CD4-positive, CD25-positive, alpha-beta regulatory T cell (primary cell): ENCODE measurements around the gene BTN2A1. TPM values are rescaled to one million over a fixed set of nuclear protein-coding genes. Genes with fewer than 3 reads are reported as not detected.

ENCODE experiments used
- ATAC-seq, 2 donors: fragments of 150-1000 bp; cut with Tn5 transposase; one replicate each; pipeline ENCODE4 v1.10.0; 2021; ENCODE audit warnings: low read depth in 2 of 2, moderate number of reproducible peaks in 2 of 2, moderate library complexity in 1 of 2
- DNase-seq, 3 donors: peaks; one replicate each; pipeline versions ENCODE4 v3.0.0 to v3.0.0-alpha.2; 2012 to 2022; ENCODE audit warnings: mixed read lengths in 1 of 3
- H3K27ac ChIP-seq: one replicate; pipeline ENCODE4 v1.7.0; 2013; ENCODE audit warnings: mild to moderate bottlenecking, low read length; ENCODE audit not compliant: insufficient read depth, poor library complexity, severe bottlenecking
- H3K27me3 ChIP-seq: one replicate; pipeline ENCODE4 v1.7.0; 2013; ENCODE audit warnings: low read length; ENCODE audit not compliant: control insufficient read depth, insufficient read depth
- H3K36me3 ChIP-seq: one replicate; pipeline ENCODE4 v1.7.0; 2013; ENCODE audit warnings: mild to moderate bottlenecking, low read length, moderate library complexity; ENCODE audit not compliant: control insufficient read depth, insufficient read depth
- H3K4me1 ChIP-seq: 2 replicates; pipeline ENCODE4 v1.7.0; 2013; ENCODE audit warnings: mild to moderate bottlenecking, low read length; ENCODE audit not compliant: insufficient read depth, control insufficient read depth, poor library complexity, severe bottlenecking
- H3K4me3 ChIP-seq: one replicate; pipeline ENCODE4 v1.7.0; 2013; ENCODE audit warnings: low read depth, mild to moderate bottlenecking, low read length, moderate library complexity
- H3K9me3 ChIP-seq, 2 experiments: 1 replicate in 1 of 2; 2 replicates in 1 of 2; pipeline ENCODE4 v1.7.0; 2013; ENCODE audit warnings: low read length in 2 of 2, mild to moderate bottlenecking in 1 of 2, moderate library complexity in 1 of 2; ENCODE audit not compliant: control insufficient read depth in 2 of 2
- H3K27ac Mint-ChIP-seq, 3 donors: one replicate each; pipeline ENCODE4 v1.8.0; 2020 to 2022; ENCODE audit warnings: mild to moderate bottlenecking in 3 of 3, mixed read lengths in 3 of 3, moderate library complexity in 2 of 3
- H3K27me3 Mint-ChIP-seq: one replicate; pipeline ENCODE4 v1.8.0; 2022; ENCODE audit warnings: mild to moderate bottlenecking, mixed read lengths
- H3K36me3 Mint-ChIP-seq: one replicate; pipeline ENCODE4 v1.8.0; 2020; ENCODE audit warnings: mixed read lengths
- H3K4me1 Mint-ChIP-seq, 4 donors: one replicate each; pipeline ENCODE4 v1.8.0; 2020 to 2022; ENCODE audit warnings: mixed read lengths in 4 of 4, mild to moderate bottlenecking in 1 of 4
- H3K4me3 Mint-ChIP-seq, 4 donors: one replicate each; pipeline ENCODE4 v1.8.0; 2020 to 2022; ENCODE audit warnings: mild to moderate bottlenecking in 4 of 4, mixed read lengths in 4 of 4, moderate library complexity in 3 of 4
- H3K9me3 Mint-ChIP-seq, 7 donors: one replicate each; pipeline ENCODE4 v1.8.0; 2020 to 2022; ENCODE audit warnings: mixed read lengths in 7 of 7, mild to moderate bottlenecking in 3 of 7, moderate library complexity in 2 of 7
- polyA plus RNA-seq, 4 donors: library from polyadenylated mRNA; unstranded; fragments of 300-500 nt; fragmentation: Illumina TruSeq; gene quantifications; one replicate each; pipeline ENCODE4 v1.2.3, GENCODE V29; 2021
- total RNA-seq: library from RNA; stranded (reverse); gene quantifications from one replicate; pipeline ENCODE4 v1.2.3, GENCODE V29; 2022

The BTN2A1 gene
- total and polyA plus RNA-seq, 5 donors from 2014 or later = 9.7 to 35.9 (median 14.4) TPM

- no peak for DNase-seq
- Histone ChIP-seq H3K4me1 (peaks cover 23% of the 10 kb centered on the region), H3K27me3 (no peaks in the 10 kb centered on the region), H3K9me3 (no peaks in the 10 kb centered on the region), H3K27ac (no peak overlapping the region), H3K4me3 (no peak overlapping the region), H3K36me3 (no peaks in the 10 kb centered on the region)
- no peak overlapping the region for H3K4me3 Mint-ChIP-seq
- peaks cover 3% of the 10 kb centered on the region for H3K36me3 Mint-ChIP-seq
- peaks cover 13 to 36% (median 21%) of the 10 kb centered on the region in 4 donors for H3K4me1 Mint-ChIP-seq
- H3K27me3 Mint-ChIP-seq = peaks cover 4% of the 10 kb centered on the region
- ATAC-seq = no peak
- no peaks in the 10 kb centered on the region for H3K9me3 Mint-ChIP-seq
- peak overlapping the region in 2 of 3 donors; percentile 8 to 26 for H3K27ac Mint-ChIP-seq
Measured at GRCh38 chr6:26478100-26478984, 20.6 kb downstream of the BTN2A1 start.

- Mint-ChIP-seq H3K27me3 (peaks cover 4% of the 10 kb centered on the region), H3K4me3 (no peak overlapping the region), H3K36me3 (peaks cover 3% of the 10 kb centered on the region), H3K4me1 (peaks cover 8 to 32% (median 17%) of the 10 kb centered on the region in 4 donors), H3K27ac (peak overlapping the region in 2 of 3 donors; percentile 8 to 26), H3K9me3 (no peaks in the 10 kb centered on the region)
- no peaks in the 10 kb centered on the region for H3K36me3 ChIP-seq
- no peak overlapping the region for H3K4me3 ChIP-seq
- peaks cover 22% of the 10 kb centered on the region for H3K4me1 ChIP-seq
- no peak for ATAC-seq
- no peaks in the 10 kb centered on the region for H3K27me3 ChIP-seq
- DNase-seq = no peak
- H3K9me3 ChIP-seq = no peaks in the 10 kb centered on the region
- no peak overlapping the region for H3K27ac ChIP-seq
Measured at GRCh38 chr6:26478985-26479278, 21.2 kb downstream of the BTN2A1 start.

- no peaks in the 10 kb centered on the region for H3K36me3 ChIP-seq
- Mint-ChIP-seq H3K4me1 (peaks cover 0 to 9% (median 3%) of the 10 kb centered on the region in 4 donors), H3K4me3 (no peak overlapping the region), H3K27ac (no peak overlapping the region), H3K27me3 (no peaks in the 10 kb centered on the region), H3K36me3 (no peaks in the 10 kb centered on the region), H3K9me3 (peaks cover 0 to 3% (median 0%) of the 10 kb centered on the region in 7 donors)
- ATAC-seq = no peak
- H3K9me3 ChIP-seq = peaks cover 3% of the 10 kb centered on the region in 2 experiments
- no peak for DNase-seq
- no peaks in the 10 kb centered on the region for H3K27me3 ChIP-seq
- no peak overlapping the region for H3K27ac ChIP-seq
- no peak overlapping the region for H3K4me3 ChIP-seq
- H3K4me1 ChIP-seq = no peaks in the 10 kb centered on the region
Measured at GRCh38 chr6:26482338-26482737, 24.6 kb downstream of the BTN2A1 start.

- Mint-ChIP-seq H3K9me3 (peaks cover 0 to 11% (median 5%) of the 10 kb centered on the region in 7 donors), H3K4me1 (peaks cover 0 to 5% (median 0%) of the 10 kb centered on the region in 4 donors), H3K27me3 (peaks cover 2% of the 10 kb centered on the region), H3K36me3 (peaks cover 3% of the 10 kb centered on the region), H3K4me3 (no peak overlapping the region), H3K27ac (no peak overlapping the region)
- no peaks in the 10 kb centered on the region for H3K36me3 ChIP-seq
- DNase-seq = no peak
- no peaks in the 10 kb centered on the region for H3K27me3 ChIP-seq
- no peaks in the 10 kb centered on the region for H3K4me1 ChIP-seq
- no peak overlapping the region for H3K27ac ChIP-seq
- H3K9me3 ChIP-seq = peaks cover 8 to 10% of the 10 kb centered on the region in 2 experiments
- no peak overlapping the region for H3K4me3 ChIP-seq
- ATAC-seq = no peak
Measured at GRCh38 chr6:26483727-26484126, 26.0 kb downstream of the BTN2A1 start.

- no peak overlapping the region for H3K27ac ChIP-seq
- Mint-ChIP-seq H3K36me3 (peaks cover 3% of the 10 kb centered on the region), H3K27me3 (peaks cover 6% of the 10 kb centered on the region), H3K4me3 (no peak overlapping the region), H3K4me1 (peaks cover 0 to 5% (median 0%) of the 10 kb centered on the region in 4 donors), H3K27ac (no peak overlapping the region), H3K9me3 (peaks cover 0 to 11% (median 5%) of the 10 kb centered on the region in 7 donors)
- no peaks in the 10 kb centered on the region for H3K27me3 ChIP-seq
- no peak overlapping the region for H3K4me3 ChIP-seq
- ATAC-seq (no peak), DNase-seq (no peak)
- peaks cover 8 to 10% of the 10 kb centered on the region in 2 experiments for H3K9me3 ChIP-seq
- no peaks in the 10 kb centered on the region for H3K36me3 ChIP-seq
- no peaks in the 10 kb centered on the region for H3K4me1 ChIP-seq
Measured at GRCh38 chr6:26484161-26484560, 26.4 kb downstream of the BTN2A1 start.

- no peak overlapping the region for H3K4me3 ChIP-seq
- H3K4me1 ChIP-seq = no peaks in the 10 kb centered on the region
- H3K36me3 ChIP-seq = no peaks in the 10 kb centered on the region
- Mint-ChIP-seq H3K27me3 (peaks cover 6% of the 10 kb centered on the region), H3K4me3 (no peak overlapping the region), H3K27ac (no peak overlapping the region), H3K4me1 (peaks cover 0 to 3% (median 0%) of the 10 kb centered on the region in 4 donors), H3K36me3 (peaks cover 3% of the 10 kb centered on the region), H3K9me3 (peaks cover 0 to 11% (median 5%) of the 10 kb centered on the region in 7 donors)
- H3K27ac ChIP-seq = no peak overlapping the region
- peaks cover 8 to 10% of the 10 kb centered on the region in 2 experiments for H3K9me3 ChIP-seq
- ATAC-seq (no peak), DNase-seq (no peak)
- no peaks in the 10 kb centered on the region for H3K27me3 ChIP-seq
Measured at GRCh38 chr6:26485112-26485780, 27.5 kb downstream of the BTN2A1 start.

GRCh38 chr6:26486358-26486757 is 28.6 kb downstream of the BTN2A1 start:
- H3K27me3 Mint-ChIP-seq = peaks cover 6% of the 10 kb centered on the region
- H3K4me3 Mint-ChIP-seq = no peak overlapping the region
- Histone ChIP-seq H3K4me1 (no peaks in the 10 kb centered on the region), H3K27me3 (no peaks in the 10 kb centered on the region), H3K27ac (no peak overlapping the region), H3K9me3 (peaks cover 8 to 10% of the 10 kb centered on the region in 2 experiments), H3K36me3 (no peaks in the 10 kb centered on the region), H3K4me3 (no peak overlapping the region)
- H3K4me1 Mint-ChIP-seq = no peaks in the 10 kb centered on the region
- H3K9me3 Mint-ChIP-seq = peaks cover 0 to 11% (median 5%) of the 10 kb centered on the region in 7 donors
- ATAC-seq (no peak), DNase-seq (no peak)
- peaks cover 3% of the 10 kb centered on the region for H3K36me3 Mint-ChIP-seq
- H3K27ac Mint-ChIP-seq = no peak overlapping the region
